Endothelial cell (in vitro differentiated cells): ENCODE data around the gene TMEM106A. TPM values are rescaled to one million over a fixed set of nuclear protein-coding genes. Genes with fewer than 3 reads are reported as not detected.
"Not testable (repeated sequence)": the region's sequence is repeated elsewhere in the genome, so short reads cannot be mapped to it uniquely, and the experiment has no call there.

Source experiments
- DNase-seq: peaks from one replicate; pipeline ENCODE4 v3.0.0; 2021; ENCODE audit warnings: low spot score
- H3K27ac Mint-ChIP-seq: one replicate; pipeline ENCODE4 v1.8.0; 2021; ENCODE audit warnings: mixed read lengths, inconsistent platforms; ENCODE audit not compliant: unreplicated experiment
- H3K27me3 Mint-ChIP-seq: one replicate; pipeline ENCODE4 v1.8.0; 2021; ENCODE audit warnings: mild to moderate bottlenecking, moderate library complexity, mixed read lengths, inconsistent platforms; ENCODE audit not compliant: unreplicated experiment
- H3K36me3 Mint-ChIP-seq: one replicate; pipeline ENCODE4 v1.8.0; 2021; ENCODE audit warnings: mild to moderate bottlenecking, low read depth, mixed read lengths, inconsistent platforms; ENCODE audit not compliant: unreplicated experiment
- H3K4me1 Mint-ChIP-seq: one replicate; pipeline ENCODE4 v1.8.0; 2021; ENCODE audit warnings: mild to moderate bottlenecking, mixed read lengths, inconsistent platforms; ENCODE audit not compliant: unreplicated experiment
- H3K4me3 Mint-ChIP-seq: one replicate; pipeline ENCODE4 v1.8.0; 2021; ENCODE audit warnings: mild to moderate bottlenecking, mixed read lengths, inconsistent platforms; ENCODE audit not compliant: unreplicated experiment
- H3K9me3 Mint-ChIP-seq: one replicate; pipeline ENCODE4 v1.8.0; 2021; ENCODE audit warnings: mixed read lengths, inconsistent platforms; ENCODE audit not compliant: unreplicated experiment
- long read RNA-seq: library from polyadenylated mRNA; unstranded; transcript quantifications from one replicate; pipeline ENCODE4 v2.0.0, GENCODE V29; 2020; ENCODE audit not compliant: unreplicated experiment
- total RNA-seq: library from RNA; stranded (reverse); fragmentation: NEBNext Ultra II Directional; extraction: Animal tissue kit (Norgen Biotek cat#: 25700); gene quantifications from one replicate; pipeline ENCODE4 v1.2.1, GENCODE V29; 2021; ENCODE audit not compliant: unreplicated experiment
- TF ChIP-seq, protein P1 (sequence below): fragments of 200-600 bp; sonication (generic); IDR thresholded peaks from one replicate; pipeline ENCODE4 v1.5.0; 2021; ENCODE audit warnings: antibody characterized with exemption; ENCODE audit not compliant: unreplicated experiment

The TMEM106A gene, protein sequence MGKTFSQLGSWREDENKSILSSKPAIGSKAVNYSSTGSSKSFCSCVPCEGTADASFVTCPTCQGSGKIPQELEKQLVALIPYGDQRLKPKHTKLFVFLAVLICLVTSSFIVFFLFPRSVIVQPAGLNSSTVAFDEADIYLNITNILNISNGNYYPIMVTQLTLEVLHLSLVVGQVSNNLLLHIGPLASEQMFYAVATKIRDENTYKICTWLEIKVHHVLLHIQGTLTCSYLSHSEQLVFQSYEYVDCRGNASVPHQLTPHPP
- 14.4 TPM for total RNA-seq
- long read RNA-seq, partial matches to known transcripts: 0 of 1 reads
- long read RNA-seq, other reads (novel, unspliced or antisense): 0 of 1 reads

GRCh38 chr17:43211480-43212402 is at the start of gene TMEM106A:
Gene TMEM106A (plus strand): TSS chr17:43211875. CDS start chr17:43213042, 1,167 bp downstream.
- Mint-ChIP-seq H3K4me1 (peaks cover 36% of the 10 kb centered on the region), H3K9me3 (no peaks in the 10 kb centered on the region), H3K36me3 (peaks cover 26% of the 10 kb centered on the region), H3K27ac (peak within 1 kb of the TSS; percentile 92), H3K4me3 (peak within 1 kb of the TSS; percentile 96), H3K27me3 (peaks cover 13% of the 10 kb centered on the region)
- TF ChIP-seq, protein P1, sequence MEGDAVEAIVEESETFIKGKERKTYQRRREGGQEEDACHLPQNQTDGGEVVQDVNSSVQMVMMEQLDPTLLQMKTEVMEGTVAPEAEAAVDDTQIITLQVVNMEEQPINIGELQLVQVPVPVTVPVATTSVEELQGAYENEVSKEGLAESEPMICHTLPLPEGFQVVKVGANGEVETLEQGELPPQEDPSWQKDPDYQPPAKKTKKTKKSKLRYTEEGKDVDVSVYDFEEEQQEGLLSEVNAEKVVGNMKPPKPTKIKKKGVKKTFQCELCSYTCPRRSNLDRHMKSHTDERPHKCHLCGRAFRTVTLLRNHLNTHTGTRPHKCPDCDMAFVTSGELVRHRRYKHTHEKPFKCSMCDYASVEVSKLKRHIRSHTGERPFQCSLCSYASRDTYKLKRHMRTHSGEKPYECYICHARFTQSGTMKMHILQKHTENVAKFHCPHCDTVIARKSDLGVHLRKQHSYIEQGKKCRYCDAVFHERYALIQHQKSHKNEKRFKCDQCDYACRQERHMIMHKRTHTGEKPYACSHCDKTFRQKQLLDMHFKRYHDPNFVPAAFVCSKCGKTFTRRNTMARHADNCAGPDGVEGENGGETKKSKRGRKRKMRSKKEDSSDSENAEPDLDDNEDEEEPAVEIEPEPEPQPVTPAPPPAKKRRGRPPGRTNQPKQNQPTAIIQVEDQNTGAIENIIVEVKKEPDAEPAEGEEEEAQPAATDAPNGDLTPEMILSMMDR: peak; percentile 24
- peak; percentile 62 for DNase-seq

DNA sequence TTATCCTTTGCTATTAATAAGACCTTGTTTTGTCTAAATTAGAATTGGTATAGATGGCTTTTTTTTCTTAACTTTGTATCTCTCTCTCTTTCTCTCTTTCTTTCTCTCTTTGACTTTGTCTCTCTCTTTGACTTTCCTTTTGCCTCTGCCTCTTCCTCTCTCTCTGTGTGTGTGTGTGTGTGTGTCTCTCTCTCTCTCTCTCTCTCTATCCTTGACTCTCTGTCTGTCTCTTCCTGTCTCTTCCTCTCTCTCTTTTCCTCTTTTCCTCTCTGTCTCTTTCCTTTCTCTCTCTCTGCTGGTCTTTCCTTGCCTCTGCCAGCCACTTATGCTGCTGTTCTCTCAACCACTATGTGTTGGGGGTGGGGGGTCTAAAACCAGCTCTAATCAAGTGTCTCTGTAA is 45.7 kb upstream of the TMEM106A start:
- H3K27me3 Mint-ChIP-seq, H3K9me3 Mint-ChIP-seq, DNase-seq, H3K36me3 Mint-ChIP-seq, H3K4me3 Mint-ChIP-seq: not testable (repeated sequence)
- peak overlapping the region; percentile 2 for H3K27ac Mint-ChIP-seq
- H3K4me1 Mint-ChIP-seq: peaks cover 15% of the 10 kb centered on the region

DNA sequence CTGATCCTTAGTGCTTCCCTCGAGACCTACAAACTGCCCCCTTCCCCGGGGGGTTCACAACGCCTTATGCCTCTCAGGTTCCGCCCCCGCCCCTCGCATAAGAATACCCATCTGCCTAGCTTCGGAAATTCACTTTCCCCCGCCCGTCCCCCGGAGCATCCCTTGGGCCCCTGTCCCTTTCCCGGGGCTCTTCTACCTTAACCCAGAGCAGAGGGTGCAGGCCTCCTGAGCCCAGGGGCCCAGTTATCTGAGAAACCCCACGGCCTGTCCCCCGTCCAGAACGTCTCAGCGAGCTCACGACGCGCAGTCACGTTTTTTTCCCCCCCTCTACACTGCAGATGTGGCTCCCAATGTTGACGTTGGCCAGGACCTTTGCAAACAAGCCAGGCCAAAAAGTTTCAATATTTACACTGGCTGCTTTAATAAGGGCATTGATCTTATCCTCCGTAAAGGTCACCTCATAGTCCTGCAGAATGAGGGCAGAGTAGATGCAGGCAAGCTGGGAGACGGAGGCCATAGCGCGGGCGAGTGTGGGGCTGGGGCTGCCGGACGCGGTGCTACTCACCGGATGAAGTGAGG is 42.0 kb upstream of the TMEM106A start:
- Mint-ChIP-seq H3K27me3 (peaks cover 3% of the 10 kb centered on the region), H3K4me1 (peaks cover 29% of the 10 kb centered on the region), H3K9me3 (no peaks in the 10 kb centered on the region), H3K27ac (no peak overlapping the region), H3K36me3 (peaks cover under 1% of the 10 kb centered on the region), H3K4me3 (no peak overlapping the region)
- TF ChIP-seq, protein P1: no peak
- DNase-seq: peak; percentile 34

DNA sequence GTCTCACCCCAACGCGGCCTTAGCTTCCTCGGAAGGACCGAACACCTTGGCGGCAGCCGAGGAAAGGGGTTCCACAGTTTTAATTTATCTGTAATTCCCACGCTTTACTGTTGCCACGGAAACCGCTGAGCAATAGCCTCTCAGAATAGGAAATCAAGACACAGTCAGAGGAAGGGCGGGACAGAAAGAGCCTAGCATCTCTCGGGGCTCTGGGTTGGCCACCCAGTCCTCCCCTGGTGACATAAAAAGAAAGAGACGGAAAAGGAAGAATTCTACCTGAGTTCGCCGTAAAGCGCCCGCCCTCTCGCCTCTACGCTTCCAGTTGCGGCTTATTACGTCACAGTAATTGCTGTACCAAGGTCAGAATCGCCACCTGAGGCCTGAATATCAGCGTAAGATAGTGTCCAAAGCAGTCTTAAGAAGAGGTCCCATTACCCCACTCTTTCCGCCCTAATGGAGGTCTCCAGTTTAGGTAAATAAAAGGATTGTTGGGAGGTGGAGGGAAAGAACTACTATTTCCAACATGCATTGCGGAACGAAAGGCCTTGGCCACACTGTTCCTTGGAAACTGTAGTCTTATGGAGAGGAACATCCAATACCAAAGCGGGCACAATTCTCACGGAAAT is 41.4 kb upstream of the TMEM106A start:
- TF ChIP-seq, protein P1: no peak
- H3K36me3 Mint-ChIP-seq: no peaks in the 10 kb centered on the region
- no peak overlapping the region for H3K4me3 Mint-ChIP-seq
- no peaks in the 10 kb centered on the region for H3K9me3 Mint-ChIP-seq
- no peak overlapping the region for H3K27ac Mint-ChIP-seq
- peaks cover 3% of the 10 kb centered on the region for H3K27me3 Mint-ChIP-seq
- DNase-seq: peak; percentile 70
- peaks cover 32% of the 10 kb centered on the region for H3K4me1 Mint-ChIP-seq
